Transverse colon (tissue), 4 donors: Measurements from ENCODE around the gene ASGR1. TPM values are rescaled to one million over a fixed set of nuclear protein-coding genes. Genes with fewer than 3 reads are reported as not detected.
"Not testable (repeated sequence)": the region's sequence is repeated elsewhere in the genome, so short reads cannot be mapped to it uniquely, and the experiment has no call there.

ENCODE experiments used
- DNase-seq: peaks from one replicate; pipeline ENCODE4 v3.0.0-alpha.2; 2019
- H3K27ac ChIP-seq, 4 donors: fragments of 200-600 bp; sonication (generic); 2 replicates each; pipeline ENCODE4 v1.5.1; 2016 to 2018; ENCODE audit warnings: inconsistent platforms in 4 of 4
- H3K27me3 ChIP-seq: fragments of 200-600 bp; sonication (generic); 2 replicates; pipeline ENCODE4 v1.5.1; 2017; ENCODE audit warnings: inconsistent platforms
- H3K36me3 ChIP-seq, 4 donors: fragments of 200-600 bp; sonication (generic); 2 replicates each; pipeline ENCODE4 v1.5.1; 2017 to 2019; ENCODE audit warnings: inconsistent platforms in 4 of 4
- H3K4me1 ChIP-seq, 4 donors: fragments of 200-600 bp; sonication (generic); 2 replicates each; pipeline ENCODE4 v1.5.1; 2017 to 2020; ENCODE audit warnings: inconsistent platforms in 4 of 4
- H3K4me3 ChIP-seq, 4 donors: fragments of 200-600 bp; sonication (generic); 1 replicate in 1 of 4; 2 replicates in 3 of 4; pipeline versions ENCODE4 v1.5.1 to v1.6.1; 2017 to 2019; ENCODE audit warnings: inconsistent platforms in 4 of 4
- H3K9me3 ChIP-seq, 2 donors: fragments of 200-600 bp; sonication (generic); 2 replicates each; pipeline ENCODE4 v1.5.1; 2017 to 2019; ENCODE audit warnings: inconsistent platforms in 2 of 2
- CTCF ChIP-seq, 5 experiments: fragments of 200-600 bp in 3 of 5; fragments of 450-650 bp in 2 of 5; sonication (generic) in 3 of 5; IDR thresholded peaks; 1 replicate in 2 of 5; 2 replicates in 3 of 5; pipeline ENCODE4 v1.5.1; 2016 to 2017; ENCODE audit warnings: antibody characterized with exemption in 5 of 5, inconsistent platforms in 3 of 5, mild to moderate bottlenecking in 2 of 5, moderate library complexity in 1 of 5
- EP300 ChIP-seq: sonication (generic); formaldehyde crosslinking; IDR thresholded peaks from one replicate; pipeline ENCODE4 v1.6.1; 2017; ENCODE audit warnings: antibody characterized with exemption, low read depth
- POLR2A ChIP-seq: fragments of 450-650 bp; IDR thresholded peaks from one replicate; pipeline ENCODE4 v1.6.1; 2016; ENCODE audit warnings: antibody characterized with exemption, mild to moderate bottlenecking, moderate library complexity
- POLR2AphosphoS5 ChIP-seq, 3 donors: sonication (generic); formaldehyde crosslinking; IDR thresholded peaks; one replicate each; pipeline ENCODE4 v1.6.1; 2016; ENCODE audit warnings: antibody characterized with exemption in 3 of 3
- WGBS, 2 donors: methylation state at CpG; one replicate each; pipeline ENCODE4 v1.1.5; 2018; ENCODE audit warnings: low coverage in 1 of 2; 5-methylcytosine and 5-hydroxymethylcytosine counted together
- in situ Hi-C, 4 donors: fragments of 200-750 bp; cut with MboI; loops; one replicate each; pipeline versions ENCODE4 v1.15.0 to v1.15.1; 2017; ENCODE audit warnings: low sequenced_read_pairs in 3 of 4, low pct_ligation_motif_present in 1 of 4, low pct_unique_long_range_greater_than_20kb in 1 of 4
- intact Hi-C: fragments of 100-400 bp; cut with DNase I; formaldehyde crosslinking; loops from one replicate; pipeline ENCODE4 v1.15.1; 2023; ENCODE audit warnings: low total_unique reads
- total RNA-seq, 4 donors: library from RNA; depleted of rRNA; stranded (reverse); fragments of >200 nt; gene quantifications; one replicate each; pipeline ENCODE4 v1.1.0, GENCODE V29; 2016

Gene ASGR1
- total RNA-seq, 4 donors from 2014 or later, result 0.48 to 0.82 TPM; not detected in 2

GRCh38 chr17:7130621-7131422 is 48.3 kb downstream of the ASGR1 start:
- peaks cover 0 to 3% (median 0%) of the 10 kb centered on the region in 4 donors for H3K4me1 ChIP-seq
- in situ Hi-C loops (loop anchor here in 2 of 4 donors (25.0 kb wide), 1 partner anchor 219 kb away; no protein-coding TSS in a partner anchor), intact Hi-C loops (loop anchor here (2.0 kb wide), 1 partner anchor 76 kb away; no protein-coding TSS in a partner anchor)
- no peak overlapping the region for H3K4me3 ChIP-seq
- 48% methylated on average over 11 of the region's 11 CpGs; no CpG with 5 or more reads in 1 of the 2 donors for WGBS, 2 donors
- H3K9me3 ChIP-seq, result no peaks in the 10 kb centered on the region
- DNase-seq, result no peak
- TF ChIP-seq CTCF (IDR thresholded peaks at IDR 0.05) (no peak), EP300 (no peak), POLR2A (no peak), POLR2AphosphoS5 (IDR thresholded peaks at IDR 0.05) (no peak)
- H3K27ac ChIP-seq, result peak overlapping the region; percentile 13 to 46 (median 31)
- H3K36me3 ChIP-seq, result no peaks in the 10 kb centered on the region
- peaks cover 16% of the 10 kb centered on the region for H3K27me3 ChIP-seq

- Histone ChIP-seq H3K27me3 (peaks cover 16% of the 10 kb centered on the region), H3K4me3 (no peak overlapping the region), H3K4me1 (no peaks in the 10 kb centered on the region), H3K36me3 (no peaks in the 10 kb centered on the region), H3K27ac (no peak overlapping the region), H3K9me3 (no peaks in the 10 kb centered on the region)
- intact Hi-C loops (no loop called here), in situ Hi-C loops (loop anchor here in 2 of 4 donors (25.0 kb wide), 1 partner anchor 217 kb away; no protein-coding TSS in a partner anchor)
- TF ChIP-seq POLR2AphosphoS5 (IDR thresholded peaks at IDR 0.05) (no peak), EP300 (no peak), CTCF (IDR thresholded peaks at IDR 0.05) (no peak), POLR2A (no peak)
- 87 to 100% methylated on average over 1 to 8 of the region's 8 CpGs for WGBS, 2 donors
- DNase-seq, result no peak
These were observed 49.9 kb downstream of the ASGR1 start for GRCh38 chr17:7129311-7129710.

- Histone ChIP-seq H3K9me3 (no peaks in the 10 kb centered on the region), H3K27me3 (peaks cover 16% of the 10 kb centered on the region), H3K4me3 (no peak overlapping the region), H3K4me1 (no peaks in the 10 kb centered on the region), H3K27ac (no peak overlapping the region), H3K36me3 (no peaks in the 10 kb centered on the region)
- DNase-seq, result no peak
- intact Hi-C loops (no loop called here), in situ Hi-C loops (loop anchor here in 2 of 4 donors (25.0 kb wide), 1 partner anchor 216 kb away; no protein-coding TSS in a partner anchor)
- WGBS, 2 donors, result 50 to 58% methylated on average over 3 to 5 of the region's 5 CpGs
- TF ChIP-seq CTCF (IDR thresholded peaks at IDR 0.05) (no peak), POLR2A (no peak), EP300 (no peak), POLR2AphosphoS5 (IDR thresholded peaks at IDR 0.05) (no peak)
These were observed 51.0 kb downstream of the ASGR1 start for GRCh38 chr17:7128160-7128559.

GRCh38 chr17:7127501-7127900 is 51.7 kb downstream of the ASGR1 start:
- H3K36me3 ChIP-seq, H3K4me1 ChIP-seq, H3K4me3 ChIP-seq, intact Hi-C loops, DNase-seq, H3K9me3 ChIP-seq, H3K27ac ChIP-seq: not testable (repeated sequence)
- WGBS, 2 donors, result 96% methylated on average over 5 of the region's 5 CpGs; no CpG with 5 or more reads in 1 of the 2 donors
- in situ Hi-C loops, result loop anchor here in 2 of 4 donors (25.0 kb wide), 1 partner anchor 215 kb away; no protein-coding TSS in a partner anchor
- peaks cover 16% of the 10 kb centered on the region for H3K27me3 ChIP-seq

GRCh38 chr17:7126386-7126785 is 52.8 kb downstream of the ASGR1 start:
- H3K27me3 ChIP-seq, result peaks cover 11% of the 10 kb centered on the region
- intact Hi-C loops, H3K36me3 ChIP-seq, H3K9me3 ChIP-seq, H3K4me1 ChIP-seq, H3K27ac ChIP-seq, DNase-seq, H3K4me3 ChIP-seq: not testable (repeated sequence)
- 51 to 81% methylated on average over 6 to 12 of the region's 12 CpGs for WGBS, 2 donors
- in situ Hi-C loops, result loop anchor here in 2 of 4 donors (25.0 kb wide), 1 partner anchor 214 kb away; no protein-coding TSS in a partner anchor
